Fibroblast of pulmonary artery (primary cell): ENCODE results near the gene DGCR6L.
A peak's percentile ranks its signal among the peaks of the same experiment; 100 is the strongest.
"Not testable (repeated sequence)": the region's sequence is repeated elsewhere in the genome, so short reads cannot be mapped to it uniquely, and the experiment has no call there.

Experiments
- DNase-seq: peaks from one replicate; pipeline ENCODE4 v3.0.0-alpha.2; 2010; ENCODE audit warnings: low read depth
- H3K4me3 ChIP-seq: replicated peaks from 2 replicates; pipeline ENCODE4 v1.5.1; 2011; ENCODE audit warnings: low read depth, mild to moderate bottlenecking, control low read depth, low read length, moderate library complexity
- CTCF ChIP-seq: IDR thresholded peaks from 2 replicates; pipeline ENCODE4 v1.5.1; 2011; ENCODE audit warnings: mild to moderate bottlenecking, control low read depth, low read length, inconsistent platforms; ENCODE audit errors: missing control alignments

Gene DGCR6L

GRCh38 chr22:20354238-20354975, 34.5 kb upstream of the DGCR6L start:
- no peak for TF ChIP-seq CTCF
- no peak overlapping the region for H3K4me3 ChIP-seq
- DNase-seq, result no peak

- DNase-seq, H3K4me3 ChIP-seq: not testable (repeated sequence)
Observed at GRCh38 chr22:20352536-20352935, 32.7 kb upstream of the DGCR6L start.

- H3K4me3 ChIP-seq, DNase-seq: not testable (repeated sequence)
Observed at GRCh38 chr22:20346553-20346952, 26.7 kb upstream of the DGCR6L start.

- DNase-seq, H3K4me3 ChIP-seq: not testable (repeated sequence)
Observed at GRCh38 chr22:20338291-20338690, 18.4 kb upstream of the DGCR6L start.

GRCh38 chr22:20337807-20338206, 17.9 kb upstream of the DGCR6L start:
- not testable (repeated sequence) for H3K4me3 ChIP-seq, DNase-seq

- not testable (repeated sequence) for H3K4me3 ChIP-seq, DNase-seq
Observed at GRCh38 chr22:20336561-20336960, 16.7 kb upstream of the DGCR6L start.

- not testable (repeated sequence) for H3K4me3 ChIP-seq, DNase-seq
Observed at GRCh38 chr22:20328569-20328930, 8.7 kb upstream of the DGCR6L start.

- not testable (repeated sequence) for DNase-seq, H3K4me3 ChIP-seq
Observed at GRCh38 chr22:20325996-20326395, 6.1 kb upstream of the DGCR6L start.

GRCh38 chr22:20324139-20324516, 4.3 kb upstream of the DGCR6L start:
- no peak for DNase-seq
- no peak overlapping the region for H3K4me3 ChIP-seq
- no peak for TF ChIP-seq CTCF

- DNase-seq, result not testable (repeated sequence)
Observed at GRCh38 chr22:20321552-20322211, 1.8 kb upstream of the DGCR6L start.

GRCh38 chr22:20320659-20321551, 1.0 kb upstream of the DGCR6L start:
- H3K4me3 ChIP-seq, result peak overlapping the region; percentile 83
- not testable (repeated sequence) for DNase-seq

More at GRCh38 chr22:20321552-20322211, 1.8 kb upstream of the DGCR6L start:
- H3K4me3 ChIP-seq, result not testable (repeated sequence)
